HEK293 (cell line): Measurements from ENCODE around the gene TMEM198.

Source experiments
- GLIS2 ChIP-seq: fragments of 450-650 bp; formaldehyde crosslinking; IDR thresholded peaks from 2 replicates; pipeline ENCODE4 v1.5.1; 2016; ENCODE audit warnings: missing biosample characterization, missing genetic modification characterization
- KLF16 ChIP-seq: fragments of 450-650 bp; formaldehyde crosslinking; IDR thresholded peaks from 2 replicates; pipeline ENCODE4 v1.5.1; 2017; ENCODE audit warnings: missing biosample characterization, missing genetic modification characterization
- KLF17 ChIP-seq: fragments of 450-650 bp; formaldehyde crosslinking; IDR thresholded peaks from 2 replicates; pipeline ENCODE4 v1.5.1; 2016; ENCODE audit warnings: missing biosample characterization, missing genetic modification characterization
- OSR2 ChIP-seq: fragments of 450-650 bp; formaldehyde crosslinking; IDR thresholded peaks from 2 replicates; pipeline ENCODE4 v1.5.1; 2016; ENCODE audit warnings: missing biosample characterization, missing genetic modification characterization
- SETDB1 ChIP-seq: IDR thresholded peaks from one replicate; pipeline ENCODE4 v1.6.1; 2017; ENCODE audit warnings: mild to moderate bottlenecking, low read length, moderate library complexity, mixed read lengths; ENCODE audit not compliant: insufficient read length
- SP2 ChIP-seq: fragments of 450-650 bp; formaldehyde crosslinking; IDR thresholded peaks from 2 replicates; pipeline ENCODE4 v1.5.1; 2016; ENCODE audit warnings: missing biosample characterization, missing genetic modification characterization
- TCF7L2 ChIP-seq: IDR thresholded peaks from 2 replicates; pipeline ENCODE4 v1.6.1; 2011; ENCODE audit warnings: low read depth, mild to moderate bottlenecking, inconsistent platforms, low read length, moderate library complexity, borderline replicate concordance
- WT1 ChIP-seq: fragments of 450-650 bp; formaldehyde crosslinking; IDR thresholded peaks from 2 replicates; pipeline ENCODE4 v1.5.1; 2016; ENCODE audit warnings: missing biosample characterization, missing genetic modification characterization
- ZBTB48 ChIP-seq: fragments of 450-650 bp; formaldehyde crosslinking; IDR thresholded peaks from 2 replicates; pipeline ENCODE4 v1.5.1; 2016; ENCODE audit warnings: missing biosample characterization, missing genetic modification characterization
- ZFHX2 ChIP-seq: fragments of 450-650 bp; formaldehyde crosslinking; conservative IDR thresholded peaks from 2 replicates; pipeline ENCODE4 v1.5.1; 2016; ENCODE audit warnings: missing biosample characterization, missing genetic modification characterization
- ZFP69B ChIP-seq: fragments of 450-650 bp; formaldehyde crosslinking; IDR thresholded peaks from 2 replicates; pipeline ENCODE4 v1.5.1; 2016; ENCODE audit warnings: missing biosample characterization, missing genetic modification characterization
- ZIC2 ChIP-seq: fragments of 450-650 bp; formaldehyde crosslinking; IDR thresholded peaks from 2 replicates; pipeline ENCODE4 v1.5.1; 2016; ENCODE audit warnings: missing biosample characterization, missing genetic modification characterization
- ZNF157 ChIP-seq: fragments of 450-650 bp; formaldehyde crosslinking; IDR thresholded peaks from 2 replicates; pipeline ENCODE4 v1.5.1; 2016; ENCODE audit warnings: missing biosample characterization, missing genetic modification characterization
- ZNF266 ChIP-seq: fragments of 450-650 bp; formaldehyde crosslinking; IDR thresholded peaks from 2 replicates; pipeline ENCODE4 v1.5.1; 2016; ENCODE audit warnings: missing biosample characterization, missing genetic modification characterization, low read depth
- ZNF274 ChIP-seq, 2 experiments: fragments of 200-500 bp in 1 of 2; fragments of 450-650 bp in 1 of 2; sonication (Bioruptor generic) in 1 of 2; formaldehyde crosslinking in 1 of 2; IDR thresholded peaks; 2 replicates each; pipeline versions ENCODE4 v1.5.1 to v1.6.1; 2014 to 2016; ENCODE audit warnings: borderline replicate concordance in 1 of 2, inconsistent platforms in 1 of 2, low read length in 1 of 2, missing biosample characterization in 1 of 2, missing genetic modification characterization in 1 of 2
- ZNF335 ChIP-seq: fragments of 450-650 bp; formaldehyde crosslinking; conservative IDR thresholded peaks from 2 replicates; pipeline ENCODE4 v1.5.1; 2016; ENCODE audit warnings: missing biosample characterization, missing genetic modification characterization
- ZNF362 ChIP-seq: fragments of 450-650 bp; formaldehyde crosslinking; IDR thresholded peaks from 2 replicates; pipeline ENCODE4 v1.5.1; 2016; ENCODE audit warnings: missing biosample characterization, missing genetic modification characterization
- ZNF391 ChIP-seq: fragments of 450-650 bp; formaldehyde crosslinking; IDR thresholded peaks from 2 replicates; pipeline ENCODE4 v1.5.1; 2016; ENCODE audit warnings: low read depth, missing biosample characterization, missing genetic modification characterization, borderline replicate concordance
- ZNF394 ChIP-seq: fragments of 450-650 bp; formaldehyde crosslinking; IDR thresholded peaks from 2 replicates; pipeline ENCODE4 v1.5.1; 2016; ENCODE audit warnings: missing biosample characterization, missing genetic modification characterization, mild to moderate bottlenecking, moderate library complexity, borderline replicate concordance
- ZNF404 ChIP-seq: fragments of 450-650 bp; formaldehyde crosslinking; IDR thresholded peaks from 2 replicates; pipeline ENCODE4 v1.5.1; 2017; ENCODE audit warnings: missing biosample characterization, missing genetic modification characterization
- ZNF473 ChIP-seq: fragments of 450-650 bp; formaldehyde crosslinking; IDR thresholded peaks from 2 replicates; pipeline ENCODE4 v1.5.1; 2017; ENCODE audit warnings: missing biosample characterization, missing genetic modification characterization
- ZNF501 ChIP-seq: fragments of 450-650 bp; formaldehyde crosslinking; IDR thresholded peaks from 2 replicates; pipeline ENCODE4 v1.5.1; 2016; ENCODE audit warnings: missing biosample characterization, missing genetic modification characterization
- ZNF558 ChIP-seq: fragments of 450-650 bp; formaldehyde crosslinking; IDR thresholded peaks from 2 replicates; pipeline ENCODE4 v1.5.1; 2016; ENCODE audit warnings: missing biosample characterization, missing genetic modification characterization
- ZNF610 ChIP-seq: fragments of 450-650 bp; formaldehyde crosslinking; IDR thresholded peaks from 2 replicates; pipeline ENCODE4 v1.5.1; 2016; ENCODE audit warnings: missing biosample characterization, missing genetic modification characterization, borderline replicate concordance
- ZNF626 ChIP-seq: fragments of 450-650 bp; sonication (Bioruptor Pico); formaldehyde crosslinking; IDR thresholded peaks from 2 replicates; pipeline ENCODE4 v1.5.1; 2018; ENCODE audit warnings: missing biosample characterization, missing genetic modification characterization, inconsistent platforms
- ZNF654 ChIP-seq: fragments of 450-650 bp; formaldehyde crosslinking; IDR thresholded peaks from 2 replicates; pipeline ENCODE4 v1.5.1; 2016; ENCODE audit warnings: low read depth, missing biosample characterization, missing genetic modification characterization
- ZNF843 ChIP-seq: fragments of 450-650 bp; formaldehyde crosslinking; IDR thresholded peaks from 2 replicates; pipeline ENCODE4 v1.5.1; 2016; ENCODE audit warnings: missing biosample characterization, missing genetic modification characterization
- ZSCAN30 ChIP-seq: fragments of 450-650 bp; IDR thresholded peaks from 2 replicates; pipeline ENCODE4 v1.5.1; 2018; ENCODE audit warnings: missing biosample characterization, mild to moderate bottlenecking, missing genetic modification characterization, moderate library complexity
- TF ChIP-seq, protein P1 (sequence below): fragments of 450-650 bp; formaldehyde crosslinking; IDR thresholded peaks from 2 replicates; pipeline ENCODE4 v1.5.1; 2016; ENCODE audit warnings: missing biosample characterization, missing genetic modification characterization
- TF ChIP-seq, protein P2 (sequence below): fragments of 450-650 bp; formaldehyde crosslinking; IDR thresholded peaks from 2 replicates; pipeline ENCODE4 v1.5.1; 2017; ENCODE audit warnings: missing biosample characterization, mild to moderate bottlenecking, missing genetic modification characterization, moderate library complexity

Gene TMEM198

GRCh38 chr2:219541611-219542180 is 2.1 kb upstream of the TMEM198 start (continued):
- TF ChIP-seq, protein P1, sequence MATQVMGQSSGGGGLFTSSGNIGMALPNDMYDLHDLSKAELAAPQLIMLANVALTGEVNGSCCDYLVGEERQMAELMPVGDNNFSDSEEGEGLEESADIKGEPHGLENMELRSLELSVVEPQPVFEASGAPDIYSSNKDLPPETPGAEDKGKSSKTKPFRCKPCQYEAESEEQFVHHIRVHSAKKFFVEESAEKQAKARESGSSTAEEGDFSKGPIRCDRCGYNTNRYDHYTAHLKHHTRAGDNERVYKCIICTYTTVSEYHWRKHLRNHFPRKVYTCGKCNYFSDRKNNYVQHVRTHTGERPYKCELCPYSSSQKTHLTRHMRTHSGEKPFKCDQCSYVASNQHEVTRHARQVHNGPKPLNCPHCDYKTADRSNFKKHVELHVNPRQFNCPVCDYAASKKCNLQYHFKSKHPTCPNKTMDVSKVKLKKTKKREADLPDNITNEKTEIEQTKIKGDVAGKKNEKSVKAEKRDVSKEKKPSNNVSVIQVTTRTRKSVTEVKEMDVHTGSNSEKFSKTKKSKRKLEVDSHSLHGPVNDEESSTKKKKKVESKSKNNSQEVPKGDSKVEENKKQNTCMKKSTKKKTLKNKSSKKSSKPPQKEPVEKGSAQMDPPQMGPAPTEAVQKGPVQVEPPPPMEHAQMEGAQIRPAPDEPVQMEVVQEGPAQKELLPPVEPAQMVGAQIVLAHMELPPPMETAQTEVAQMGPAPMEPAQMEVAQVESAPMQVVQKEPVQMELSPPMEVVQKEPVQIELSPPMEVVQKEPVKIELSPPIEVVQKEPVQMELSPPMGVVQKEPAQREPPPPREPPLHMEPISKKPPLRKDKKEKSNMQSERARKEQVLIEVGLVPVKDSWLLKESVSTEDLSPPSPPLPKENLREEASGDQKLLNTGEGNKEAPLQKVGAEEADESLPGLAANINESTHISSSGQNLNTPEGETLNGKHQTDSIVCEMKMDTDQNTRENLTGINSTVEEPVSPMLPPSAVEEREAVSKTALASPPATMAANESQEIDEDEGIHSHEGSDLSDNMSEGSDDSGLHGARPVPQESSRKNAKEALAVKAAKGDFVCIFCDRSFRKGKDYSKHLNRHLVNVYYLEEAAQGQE (tag by site-specific recombination) = 0 out of 2 replicates have a peak, but pooled peaks have one; percentile 15
- TF ChIP-seq ZNF157 (tag by site-specific recombination) (no peak), ZSCAN30 (tag by site-specific recombination) (no peak), ZNF654 (tag by site-specific recombination) (peak; percentile 61), ZNF394 (peak; percentile 47; the same call in 1 of the 2 replicates), TCF7L2 (no peak), GLIS2 (peak; percentile 61; the same call in 1 of the 2 replicates), SETDB1 (no peak), ZNF473 (tag by site-specific recombination) (no peak), ZNF610 (tag by site-specific recombination) (peak; percentile 30; the same call in 1 of the 2 replicates), KLF17 (tag by site-specific recombination) (peak; percentile 79; the same call in 1 of the 2 replicates), ZNF558 (tag by site-specific recombination) (no peak), OSR2 (tag by site-specific recombination) (peak; percentile 35), ZFP69B (tag by site-specific recombination) (peak; percentile 98), ZFHX2 (tag by site-specific recombination) (peak; percentile 86), ZIC2 (tag by site-specific recombination) (0 out of 2 replicates have a peak, but pooled peaks have one; percentile 25), ZNF391 (tag by site-specific recombination) (peak; percentile 83; the same call in 1 of the 2 replicates), ZNF626 (tag by site-specific recombination) (no peak), SP2 (tag by site-specific recombination) (peak; percentile 63), WT1 (tag by site-specific recombination) (no peak), KLF16 (peak; percentile 74; the same call in 1 of the 2 replicates), ZNF843 (tag by site-specific recombination) (peak; percentile 56), ZNF404 (no peak), ZNF266 (tag by site-specific recombination) (no peak), ZNF362 (tag by site-specific recombination) (no peak), ZBTB48 (tag by site-specific recombination) (peak; percentile 28; the same call in 1 of the 2 replicates), ZNF274 (IDR thresholded peaks at IDR 0.05; ENCODE audit: low read length) (no peak), ZNF274 (tag by site-specific recombination; IDR thresholded peaks at IDR 0.05; ENCODE audit: borderline replicate concordance) (no peak), ZNF335 (tag by site-specific recombination) (peak; percentile 47; the same call in 1 of the 2 replicates), ZNF501 (tag by site-specific recombination) (peak; percentile 96)
- TF ChIP-seq, protein P2, sequence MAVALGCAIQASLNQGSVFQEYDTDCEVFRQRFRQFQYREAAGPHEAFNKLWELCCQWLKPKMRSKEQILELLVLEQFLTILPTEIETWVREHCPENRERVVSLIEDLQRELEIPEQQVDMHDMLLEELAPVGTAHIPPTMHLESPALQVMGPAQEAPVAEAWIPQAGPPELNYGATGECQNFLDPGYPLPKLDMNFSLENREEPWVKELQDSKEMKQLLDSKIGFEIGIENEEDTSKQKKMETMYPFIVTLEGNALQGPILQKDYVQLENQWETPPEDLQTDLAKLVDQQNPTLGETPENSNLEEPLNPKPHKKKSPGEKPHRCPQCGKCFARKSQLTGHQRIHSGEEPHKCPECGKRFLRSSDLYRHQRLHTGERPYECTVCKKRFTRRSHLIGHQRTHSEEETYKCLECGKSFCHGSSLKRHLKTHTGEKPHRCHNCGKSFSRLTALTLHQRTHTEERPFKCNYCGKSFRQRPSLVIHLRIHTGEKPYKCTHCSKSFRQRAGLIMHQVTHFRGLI (tag by site-specific recombination) = no peak
